GM12875 (cell line): Measurements from ENCODE around the gene CDC14A.
"Not testable (repeated sequence)": the region's sequence is repeated elsewhere in the genome, so short reads cannot be mapped to it uniquely, and the experiment has no call there.

Source experiments
- H3K4me3 ChIP-seq: one replicate; pipeline ENCODE4 v1.5.1; 2011; ENCODE audit warnings: low read depth, low read length, control low read depth
- CTCF ChIP-seq: IDR thresholded peaks from 2 replicates; pipeline ENCODE4 v1.5.1; 2011; ENCODE audit warnings: low read depth, mild to moderate bottlenecking, control low read depth, inconsistent platforms, low read length, moderate library complexity, borderline replicate concordance; ENCODE audit not compliant: insufficient read depth

The CDC14A gene

GRCh38 chr1:100363831-100364230 lies 11.5 kb downstream of the CDC14A start:
- H3K4me3 ChIP-seq, result no peak overlapping the region
- TF ChIP-seq CTCF, result no peak

DNA sequence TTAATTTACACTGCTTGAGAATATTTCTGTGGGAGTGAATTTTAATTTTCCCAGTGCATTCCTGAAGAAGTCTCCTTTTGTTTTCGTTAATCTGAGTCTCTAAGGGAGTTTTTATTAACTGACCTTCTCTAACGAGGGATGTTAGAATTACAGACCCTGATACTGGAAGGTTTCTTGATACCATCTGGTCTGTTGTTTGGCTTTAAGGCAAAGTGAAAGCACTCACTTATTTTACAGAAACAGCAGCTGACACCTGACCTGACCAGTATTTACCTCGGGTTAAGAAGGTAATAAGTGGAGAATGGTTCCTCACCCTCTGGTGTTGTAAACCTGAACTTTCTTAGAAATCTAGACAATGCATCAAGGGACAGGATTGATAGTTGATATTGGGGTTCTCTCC lies 12.4 kb downstream of the CDC14A start:
- no peak overlapping the region for H3K4me3 ChIP-seq
- no peak for TF ChIP-seq CTCF

- H3K4me3 ChIP-seq, result no peak overlapping the region
- TF ChIP-seq CTCF, result no peak
Measured at GRCh38 chr1:100366209-100366525, 13.9 kb downstream of the CDC14A start.

- not testable (repeated sequence) for H3K4me3 ChIP-seq
Measured at GRCh38 chr1:100369339-100369738, 17.0 kb downstream of the CDC14A start.

DNA sequence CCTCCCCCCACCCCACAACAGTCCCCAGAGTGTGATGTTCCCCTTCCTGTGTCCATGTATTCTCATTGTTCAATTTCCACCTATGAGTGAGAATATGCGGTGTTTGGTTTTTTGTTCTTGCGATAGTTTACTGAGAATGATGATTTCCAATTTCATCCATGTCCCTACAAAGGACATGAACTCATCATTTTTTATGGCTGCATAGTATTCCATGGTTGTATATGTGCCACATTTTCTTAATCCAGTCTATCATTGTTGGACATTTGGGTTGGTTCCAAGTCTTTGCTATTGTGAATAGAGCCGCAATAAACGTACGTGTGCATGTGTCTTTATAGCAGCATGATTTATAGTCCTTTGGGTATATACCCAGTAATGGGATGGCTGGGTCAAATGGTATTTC lies 21.6 kb downstream of the CDC14A start:
- not testable (repeated sequence) for H3K4me3 ChIP-seq

GRCh38 chr1:100376890-100377289 lies 24.6 kb downstream of the CDC14A start:
- not testable (repeated sequence) for H3K4me3 ChIP-seq

- TF ChIP-seq CTCF, result no peak
Measured at GRCh38 chr1:100377590-100378361, 25.5 kb downstream of the CDC14A start.

GRCh38 chr1:100378956-100379355 lies 26.6 kb downstream of the CDC14A start:
- TF ChIP-seq CTCF, result no peak

More at GRCh38 chr1:100377590-100378361, 25.5 kb downstream of the CDC14A start:
- H3K4me3 ChIP-seq, result no peak overlapping the region

DNA sequence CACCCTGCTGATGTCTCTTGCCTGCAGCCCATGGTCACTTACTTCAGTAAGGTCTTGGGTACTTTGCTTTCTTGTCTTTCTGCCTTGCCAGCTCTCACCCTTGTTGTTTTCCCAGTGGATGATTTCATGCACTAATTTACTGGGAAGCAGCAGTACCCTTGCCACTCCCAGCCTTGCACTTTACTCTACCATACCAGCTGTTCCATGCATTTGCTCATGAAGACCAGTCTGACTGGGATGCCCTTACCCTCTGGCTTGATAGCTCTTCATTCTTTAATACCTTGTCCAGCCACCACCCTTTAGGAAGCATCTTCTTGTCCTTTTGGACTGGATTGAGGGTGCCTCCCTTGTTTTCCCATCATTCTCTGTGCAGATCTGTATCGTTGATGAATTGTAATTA lies 28.3 kb downstream of the CDC14A start:
- H3K4me3 ChIP-seq, result no peak overlapping the region
- no peak for TF ChIP-seq CTCF

More at GRCh38 chr1:100378956-100379355, 26.6 kb downstream of the CDC14A start:
- H3K4me3 ChIP-seq, result no peak overlapping the region
